HG03439 (cell line): ENCODE measurements around the gene CDC37L1.
"Not testable (repeated sequence)": the region's sequence is repeated elsewhere in the genome, so short reads cannot be mapped to it uniquely, and the experiment has no call there.

Experiments used
- ATAC-seq: cut with Tn5 transposase; IDR thresholded peaks from one replicate; pipeline ENCODE4 v1.9.1; 2021; ENCODE audit warnings: mild to moderate bottlenecking, moderate library complexity; ENCODE audit not compliant: unreplicated experiment

CDC37L1 gene

GRCh38 chr9:4679268-4680172, at the start of gene CDC37L1:
Gene CDC37L1, plus strand, starts transcription at chr9:4679569. Its CDS starts 199 bp downstream, at chr9:4679768.
- ATAC-seq = peak; percentile 97

- no peak for ATAC-seq
Measured at GRCh38 chr9:4630836-4631235, 48.5 kb upstream of the CDC37L1 start.

GRCh38 chr9:4638968-4639367, 40.4 kb upstream of the CDC37L1 start:
- ATAC-seq = no peak

GRCh38 chr9:4639420-4639819, 39.9 kb upstream of the CDC37L1 start:
- no peak for ATAC-seq

GRCh38 chr9:4640027-4640426, 39.3 kb upstream of the CDC37L1 start:
- ATAC-seq = no peak

GRCh38 chr9:4642351-4642750, 37.0 kb upstream of the CDC37L1 start:
- no peak for ATAC-seq

- no peak for ATAC-seq
Measured at GRCh38 chr9:4654084-4654483, 25.3 kb upstream of the CDC37L1 start.

- no peak for ATAC-seq
Measured at GRCh38 chr9:4654538-4654937, 24.8 kb upstream of the CDC37L1 start.

GRCh38 chr9:4656196-4656595, 23.2 kb upstream of the CDC37L1 start:
- not testable (repeated sequence) for ATAC-seq

GRCh38 chr9:4656621-4657020, 22.7 kb upstream of the CDC37L1 start:
- no peak for ATAC-seq

GRCh38 chr9:4657426-4658159, 21.8 kb upstream of the CDC37L1 start:
- no peak for ATAC-seq

GRCh38 chr9:4660665-4661064, 18.7 kb upstream of the CDC37L1 start:
- ATAC-seq = not testable (repeated sequence)

GRCh38 chr9:4661165-4661564, 18.2 kb upstream of the CDC37L1 start:
- no peak for ATAC-seq

GRCh38 chr9:4661611-4662010, 17.8 kb upstream of the CDC37L1 start:
- ATAC-seq = no peak

GRCh38 chr9:4662108-4662988, 17.0 kb upstream of the CDC37L1 start, which contains the start of gene PLPP6:
Gene PLPP6, plus strand, starts transcription at chr9:4662294. Its CDS starts 82 bp downstream, at chr9:4662376.
- ATAC-seq = peak; percentile 80

GRCh38 chr9:4662989-4663792, 16.2 kb upstream of the CDC37L1 start:
- ATAC-seq = no peak

GRCh38 chr9:4663956-4664355, 15.4 kb upstream of the CDC37L1 start:
- ATAC-seq = no peak

- no peak for ATAC-seq
Measured at GRCh38 chr9:4665357-4665756, 14.0 kb upstream of the CDC37L1 start.

- no peak for ATAC-seq
Measured at GRCh38 chr9:4666042-4666699, 13.2 kb upstream of the CDC37L1 start, which contains the start of gene SPATA6L. Gene SPATA6L, minus strand, starts transcription at chr9:4666480. Its CDS starts 230 bp downstream, at chr9:4666250.
